Measurements from ENCODE around the gene SYNE3.
A peak's percentile ranks its signal among the peaks of the same experiment; 100 is the strongest.

Gene SYNE3

DNA sequence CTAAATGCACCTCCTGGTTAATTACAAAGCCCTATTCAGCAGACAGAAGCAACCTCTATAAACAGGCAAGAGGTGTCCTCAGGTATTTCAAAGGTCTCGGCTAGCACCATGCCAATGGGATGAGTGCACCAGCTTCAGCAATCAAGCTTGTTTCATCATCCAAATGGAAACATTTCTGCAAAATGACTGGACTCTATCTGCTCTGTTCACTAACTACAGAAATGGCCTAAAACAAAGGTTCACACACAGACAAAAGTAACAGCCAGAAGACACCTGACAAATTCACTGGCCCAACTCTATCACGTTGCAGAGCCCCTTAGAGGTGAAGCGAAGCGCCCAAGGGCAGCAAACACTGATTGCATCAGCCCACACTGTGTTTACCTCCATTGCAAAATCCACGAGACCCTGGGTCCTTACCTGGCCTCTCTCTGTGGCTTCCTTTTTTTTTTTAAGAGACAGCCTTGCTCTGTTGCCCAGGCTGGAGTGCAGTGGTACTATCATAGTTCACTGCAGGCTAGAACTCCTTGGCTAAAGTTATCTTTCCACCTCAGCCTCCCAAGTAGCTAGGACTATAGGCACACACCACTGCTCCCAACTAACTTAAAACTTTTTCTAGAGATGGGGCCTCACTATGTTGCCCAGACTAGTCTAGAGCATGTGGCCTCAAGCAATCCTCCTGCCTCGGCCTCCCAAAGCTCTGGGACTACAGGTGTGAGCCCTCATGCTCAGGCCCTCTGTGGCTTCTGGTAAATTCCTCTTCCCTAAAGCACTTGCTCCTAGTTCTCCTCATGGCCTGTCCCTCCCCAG, 8.5 kb upstream of the SYNE3 start:
- peaks cover 28 to 66% (median 59%) of the 10 kb centered on the region in 5 donors for H3K4me1 ChIP-seq (ENCODE audit: control insufficient read depth in 5 of 5, insufficient read depth in 5 of 5, low read length in 5 of 5)
- no peaks in the 10 kb centered on the region for H3K9me3 ChIP-seq (ENCODE audit: control insufficient read depth in 5 of 5, low read length in 5 of 5)
- peak overlapping the region in 2 of 5 donors; percentile 15 to 60 for H3K9ac ChIP-seq (ENCODE audit: low read length in 5 of 5)
- peak overlapping the region in 4 of 5 donors; percentile 8 to 54 (median 31) for H3K4me3 ChIP-seq (ENCODE audit: low read depth in 1 of 5, low read length in 5 of 5)
- H3K27me3 ChIP-seq (ENCODE audit: control insufficient read depth in 5 of 5, insufficient read depth in 4 of 5, low read length in 5 of 5): no peaks in the 10 kb centered on the region
- peak overlapping the region; percentile 97 for H3K27ac ChIP-seq (ENCODE audit: low read depth, low read length)
- no peaks in the 10 kb centered on the region for H3K36me3 ChIP-seq (ENCODE audit: control insufficient read depth in 5 of 5, insufficient read depth in 5 of 5, low read length in 5 of 5)

DNA sequence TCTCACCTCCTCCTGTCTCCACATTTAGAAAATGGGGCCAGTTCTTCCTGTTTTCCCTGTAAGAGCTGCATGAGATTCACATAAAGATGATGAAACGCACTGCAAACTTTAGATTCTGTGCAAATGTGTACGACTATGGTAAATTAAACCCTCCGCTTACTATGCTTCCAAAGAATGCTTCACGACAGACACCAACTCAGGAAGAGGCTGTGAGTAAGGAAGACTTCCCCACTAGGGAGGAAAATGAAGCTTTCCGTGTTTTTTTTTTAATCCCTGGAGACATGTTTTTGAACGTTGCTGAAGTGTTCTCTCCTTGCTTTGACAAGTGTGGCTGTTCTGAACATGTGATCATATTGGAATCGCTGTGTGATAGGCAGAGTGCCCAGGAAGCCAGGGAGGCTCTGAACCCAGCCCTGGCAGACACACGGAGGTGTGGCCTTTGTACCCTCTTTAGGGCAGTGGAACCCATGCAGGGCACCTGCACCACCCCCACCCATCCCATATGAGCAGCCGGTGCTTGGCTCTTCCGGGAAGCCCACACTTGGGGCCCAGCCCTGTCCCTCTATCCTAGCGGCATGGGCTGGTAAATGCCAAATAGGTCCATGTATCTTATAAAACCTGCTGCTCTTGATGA, 7.5 kb upstream of the SYNE3 start:
- Histone ChIP-seq H3K27me3 (ENCODE audit: control insufficient read depth in 5 of 5, insufficient read depth in 4 of 5, low read length in 5 of 5) (no peaks in the 10 kb centered on the region), H3K4me1 (ENCODE audit: control insufficient read depth in 5 of 5, insufficient read depth in 5 of 5, low read length in 5 of 5) (peaks cover 33 to 75% (median 68%) of the 10 kb centered on the region in 5 donors), H3K36me3 (ENCODE audit: control insufficient read depth in 5 of 5, insufficient read depth in 5 of 5, low read length in 5 of 5) (no peaks in the 10 kb centered on the region), H3K9me3 (ENCODE audit: control insufficient read depth in 5 of 5, low read length in 5 of 5) (no peaks in the 10 kb centered on the region), H3K27ac (ENCODE audit: low read depth, low read length) (peak overlapping the region; percentile 97), H3K4me3 (ENCODE audit: low read depth in 1 of 5, low read length in 5 of 5) (peak overlapping the region in 4 of 5 donors; percentile 2 to 54 (median 32)), H3K9ac (ENCODE audit: low read length in 5 of 5) (peak overlapping the region in 3 of 5 donors; percentile 21 to 53 (median 43))

DNA sequence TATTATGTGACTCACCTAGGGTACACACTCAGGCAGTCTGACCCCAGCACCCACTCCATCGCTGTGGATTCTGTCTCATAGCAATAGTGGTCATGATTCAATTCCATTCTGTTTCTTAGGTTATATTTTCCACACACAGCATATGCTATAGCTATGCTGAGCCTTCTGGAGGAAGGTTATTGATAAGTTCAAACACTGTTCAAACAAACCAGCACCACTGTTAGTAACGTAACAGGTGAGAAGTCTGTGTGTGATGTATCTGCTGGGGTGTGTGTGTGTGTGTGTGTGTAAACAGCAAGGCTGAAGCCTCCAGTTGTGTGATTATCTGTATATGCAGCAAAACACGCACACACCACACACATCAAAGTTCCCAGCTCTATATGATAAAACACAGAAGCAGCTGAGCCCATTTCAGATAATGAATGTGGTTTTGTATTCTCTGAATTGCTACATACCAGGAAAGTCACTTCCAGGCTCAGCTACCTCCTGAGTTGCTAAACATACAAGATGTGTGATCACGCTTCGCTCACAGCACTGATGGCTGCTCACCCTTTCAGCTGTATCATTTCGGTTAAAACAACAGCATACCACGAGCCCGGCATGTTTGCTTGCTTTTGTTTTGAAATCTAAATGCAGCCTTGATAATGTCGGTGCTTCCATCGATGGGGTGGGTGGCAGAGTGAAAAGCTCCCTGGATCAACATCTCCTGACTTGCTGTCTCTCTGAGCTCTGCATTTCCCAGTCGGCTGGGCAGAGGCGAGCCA, 6.8 kb upstream of the SYNE3 start:
- Histone ChIP-seq H3K4me1 (ENCODE audit: control insufficient read depth in 5 of 5, insufficient read depth in 5 of 5, low read length in 5 of 5) (peaks cover 39 to 82% (median 75%) of the 10 kb centered on the region in 5 donors), H3K27ac (ENCODE audit: low read depth, low read length) (peak overlapping the region; percentile 97), H3K9ac (ENCODE audit: low read length in 5 of 5) (peak overlapping the region in 2 of 5 donors; percentile 43 to 53), H3K4me3 (ENCODE audit: low read depth in 1 of 5, low read length in 5 of 5) (peak overlapping the region in 3 of 5 donors; percentile 2 to 30 (median 7)), H3K9me3 (ENCODE audit: control insufficient read depth in 5 of 5, low read length in 5 of 5) (no peaks in the 10 kb centered on the region), H3K27me3 (ENCODE audit: control insufficient read depth in 5 of 5, insufficient read depth in 4 of 5, low read length in 5 of 5) (no peaks in the 10 kb centered on the region), H3K36me3 (ENCODE audit: control insufficient read depth in 5 of 5, insufficient read depth in 5 of 5, low read length in 5 of 5) (no peaks in the 10 kb centered on the region)

DNA sequence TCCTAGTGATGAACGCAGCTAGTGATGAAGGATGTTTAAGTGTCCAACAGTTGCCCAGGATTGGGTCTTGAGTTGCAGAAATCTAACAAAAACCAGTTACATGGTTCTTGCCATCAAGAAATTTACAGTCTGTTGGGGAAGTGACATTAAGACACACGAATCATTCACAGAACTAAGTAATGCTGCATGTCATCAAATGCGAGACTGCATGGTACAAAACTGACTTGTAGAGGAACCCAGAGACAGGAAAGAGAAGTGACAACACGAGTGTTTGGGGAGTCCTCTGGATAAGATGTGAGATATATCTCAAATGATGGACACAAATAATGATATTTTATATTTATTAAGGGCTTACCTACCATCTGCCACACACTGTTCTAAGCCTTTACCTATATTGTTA, 6.1 kb upstream of the SYNE3 start:
- Histone ChIP-seq H3K9me3 (ENCODE audit: control insufficient read depth in 5 of 5, low read length in 5 of 5) (no peaks in the 10 kb centered on the region), H3K27me3 (ENCODE audit: control insufficient read depth in 5 of 5, insufficient read depth in 4 of 5, low read length in 5 of 5) (no peaks in the 10 kb centered on the region), H3K27ac (ENCODE audit: low read depth, low read length) (peak overlapping the region; percentile 97), H3K9ac (ENCODE audit: low read length in 5 of 5) (no peak overlapping the region), H3K4me3 (ENCODE audit: low read depth in 1 of 5, low read length in 5 of 5) (no peak overlapping the region), H3K36me3 (ENCODE audit: control insufficient read depth in 5 of 5, insufficient read depth in 5 of 5, low read length in 5 of 5) (no peaks in the 10 kb centered on the region), H3K4me1 (ENCODE audit: control insufficient read depth in 5 of 5, insufficient read depth in 5 of 5, low read length in 5 of 5) (peaks cover 43 to 87% (median 80%) of the 10 kb centered on the region in 5 donors)

DNA sequence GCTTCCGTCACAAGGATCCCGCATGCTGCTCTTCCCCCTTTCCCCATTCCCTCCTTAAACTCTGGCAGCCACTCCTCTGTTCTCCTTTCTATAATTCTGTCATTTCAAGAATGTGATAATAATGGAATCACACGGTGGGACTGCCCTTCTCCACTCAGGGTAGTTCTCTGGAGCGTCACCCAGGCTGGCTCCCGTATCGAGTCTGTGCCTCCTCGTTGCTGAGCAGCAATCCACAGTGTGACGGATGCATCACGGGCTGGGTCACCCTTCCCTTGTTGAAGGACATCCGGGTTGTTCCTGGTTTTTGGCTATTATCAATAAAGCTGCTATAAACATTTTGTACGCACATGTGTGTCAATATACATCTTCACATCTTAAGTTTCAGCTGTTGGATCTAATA, 5.7 kb upstream of the SYNE3 start:
- Histone ChIP-seq H3K27me3 (ENCODE audit: control insufficient read depth in 5 of 5, insufficient read depth in 4 of 5, low read length in 5 of 5) (no peaks in the 10 kb centered on the region), H3K9ac (ENCODE audit: low read length in 5 of 5) (no peak overlapping the region), H3K27ac (ENCODE audit: low read depth, low read length) (peak overlapping the region; percentile 97), H3K4me3 (ENCODE audit: low read depth in 1 of 5, low read length in 5 of 5) (no peak overlapping the region), H3K4me1 (ENCODE audit: control insufficient read depth in 5 of 5, insufficient read depth in 5 of 5, low read length in 5 of 5) (peaks cover 46 to 87% (median 81%) of the 10 kb centered on the region in 5 donors), H3K9me3 (ENCODE audit: control insufficient read depth in 5 of 5, low read length in 5 of 5) (no peaks in the 10 kb centered on the region), H3K36me3 (ENCODE audit: control insufficient read depth in 5 of 5, insufficient read depth in 5 of 5, low read length in 5 of 5) (no peaks in the 10 kb centered on the region)

DNA sequence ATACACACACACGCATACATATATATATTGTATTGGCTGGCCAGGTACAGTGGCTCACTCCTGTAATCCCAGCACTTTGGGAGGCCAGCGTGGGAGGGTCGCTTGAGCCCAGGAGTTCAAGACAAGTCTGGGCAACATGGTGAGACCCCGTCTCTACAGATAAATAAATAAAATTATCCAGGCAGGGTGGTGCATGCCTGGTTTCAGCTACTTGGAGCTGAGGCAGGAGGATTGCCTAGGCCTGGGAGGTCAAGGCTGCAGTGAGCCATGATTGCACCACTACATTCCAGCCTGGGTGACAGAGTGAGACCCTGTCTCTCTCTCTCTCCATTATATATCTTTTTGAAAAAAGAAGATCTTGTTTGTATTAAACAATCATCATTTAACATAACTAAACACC, 4.6 kb upstream of the SYNE3 start:
- no peak overlapping the region for H3K9ac ChIP-seq (ENCODE audit: low read length in 5 of 5)
- H3K9me3 ChIP-seq (ENCODE audit: control insufficient read depth in 5 of 5, low read length in 5 of 5): no peaks in the 10 kb centered on the region
- H3K4me1 ChIP-seq (ENCODE audit: control insufficient read depth in 5 of 5, insufficient read depth in 5 of 5, low read length in 5 of 5): peaks cover 39 to 81% (median 76%) of the 10 kb centered on the region in 5 donors
- no peaks in the 10 kb centered on the region for H3K27me3 ChIP-seq (ENCODE audit: control insufficient read depth in 5 of 5, insufficient read depth in 4 of 5, low read length in 5 of 5)
- H3K36me3 ChIP-seq (ENCODE audit: control insufficient read depth in 5 of 5, insufficient read depth in 5 of 5, low read length in 5 of 5): no peaks in the 10 kb centered on the region
- peak overlapping the region; percentile 97 for H3K27ac ChIP-seq (ENCODE audit: low read depth, low read length)
- H3K4me3 ChIP-seq (ENCODE audit: low read depth in 1 of 5, low read length in 5 of 5): no peak overlapping the region

DNA sequence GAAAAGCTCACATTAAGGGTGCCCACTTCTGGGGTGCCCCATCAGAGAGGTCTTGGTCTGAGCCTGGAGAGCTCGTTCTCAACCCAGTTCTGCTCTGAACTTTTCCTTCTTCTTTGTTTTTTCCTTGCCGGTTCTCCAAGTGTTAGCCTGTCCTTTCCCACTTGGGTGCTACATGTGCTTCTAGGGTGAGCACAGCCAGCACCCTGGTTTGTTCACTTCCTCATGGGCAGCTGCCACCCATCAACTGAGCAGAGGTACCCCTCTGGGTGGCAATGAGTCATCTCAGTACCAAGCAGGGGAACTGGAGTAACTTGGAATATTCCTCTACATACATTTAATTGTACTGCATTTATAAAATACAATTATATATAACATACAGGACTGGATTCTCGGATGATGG, 3.9 kb upstream of the SYNE3 start:
- H3K4me1 ChIP-seq (ENCODE audit: control insufficient read depth in 5 of 5, insufficient read depth in 5 of 5, low read length in 5 of 5): peaks cover 37 to 81% (median 77%) of the 10 kb centered on the region in 5 donors
- H3K9ac ChIP-seq (ENCODE audit: low read length in 5 of 5): peak overlapping the region in 3 of 5 donors; percentile 19 to 57 (median 36)
- no peaks in the 10 kb centered on the region for H3K9me3 ChIP-seq (ENCODE audit: control insufficient read depth in 5 of 5, low read length in 5 of 5)
- H3K4me3 ChIP-seq (ENCODE audit: low read depth in 1 of 5, low read length in 5 of 5): peak overlapping the region in 1 of 5 donors; percentile 9
- H3K36me3 ChIP-seq (ENCODE audit: control insufficient read depth in 5 of 5, insufficient read depth in 5 of 5, low read length in 5 of 5): no peaks in the 10 kb centered on the region
- no peaks in the 10 kb centered on the region for H3K27me3 ChIP-seq (ENCODE audit: control insufficient read depth in 5 of 5, insufficient read depth in 4 of 5, low read length in 5 of 5)
- H3K27ac ChIP-seq (ENCODE audit: low read depth, low read length): peak overlapping the region; percentile 94

DNA sequence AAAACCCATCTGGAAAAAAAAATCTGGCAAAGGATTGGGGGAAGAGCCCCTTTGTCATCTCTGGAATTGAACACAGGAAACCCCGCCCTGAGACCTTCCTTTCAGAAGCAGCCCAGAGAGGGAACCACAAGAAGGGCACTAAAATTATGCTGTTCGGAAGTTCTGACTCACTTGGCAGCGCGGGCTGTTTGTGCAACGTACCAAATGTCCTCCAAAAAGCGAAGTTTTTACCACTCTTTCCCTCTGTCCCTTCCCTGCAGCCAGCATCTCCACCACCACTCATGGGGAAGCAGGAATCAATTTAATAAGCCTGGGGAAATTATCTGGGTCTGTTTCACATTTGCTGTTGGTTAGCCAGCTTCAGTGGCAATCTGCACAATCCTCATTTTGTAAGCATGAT, 3.2 kb upstream of the SYNE3 start:
- peak overlapping the region in 1 of 5 donors; percentile 9 for H3K4me3 ChIP-seq (ENCODE audit: low read depth in 1 of 5, low read length in 5 of 5)
- no peaks in the 10 kb centered on the region for H3K36me3 ChIP-seq (ENCODE audit: control insufficient read depth in 5 of 5, insufficient read depth in 5 of 5, low read length in 5 of 5)
- H3K9ac ChIP-seq (ENCODE audit: low read length in 5 of 5): peak overlapping the region in 3 of 5 donors; percentile 51 to 57 (median 56)
- no peaks in the 10 kb centered on the region for H3K9me3 ChIP-seq (ENCODE audit: control insufficient read depth in 5 of 5, low read length in 5 of 5)
- peaks cover 40 to 81% (median 77%) of the 10 kb centered on the region in 5 donors for H3K4me1 ChIP-seq (ENCODE audit: control insufficient read depth in 5 of 5, insufficient read depth in 5 of 5, low read length in 5 of 5)
- peak overlapping the region; percentile 94 for H3K27ac ChIP-seq (ENCODE audit: low read depth, low read length)
- H3K27me3 ChIP-seq (ENCODE audit: control insufficient read depth in 5 of 5, insufficient read depth in 4 of 5, low read length in 5 of 5): no peaks in the 10 kb centered on the region

DNA sequence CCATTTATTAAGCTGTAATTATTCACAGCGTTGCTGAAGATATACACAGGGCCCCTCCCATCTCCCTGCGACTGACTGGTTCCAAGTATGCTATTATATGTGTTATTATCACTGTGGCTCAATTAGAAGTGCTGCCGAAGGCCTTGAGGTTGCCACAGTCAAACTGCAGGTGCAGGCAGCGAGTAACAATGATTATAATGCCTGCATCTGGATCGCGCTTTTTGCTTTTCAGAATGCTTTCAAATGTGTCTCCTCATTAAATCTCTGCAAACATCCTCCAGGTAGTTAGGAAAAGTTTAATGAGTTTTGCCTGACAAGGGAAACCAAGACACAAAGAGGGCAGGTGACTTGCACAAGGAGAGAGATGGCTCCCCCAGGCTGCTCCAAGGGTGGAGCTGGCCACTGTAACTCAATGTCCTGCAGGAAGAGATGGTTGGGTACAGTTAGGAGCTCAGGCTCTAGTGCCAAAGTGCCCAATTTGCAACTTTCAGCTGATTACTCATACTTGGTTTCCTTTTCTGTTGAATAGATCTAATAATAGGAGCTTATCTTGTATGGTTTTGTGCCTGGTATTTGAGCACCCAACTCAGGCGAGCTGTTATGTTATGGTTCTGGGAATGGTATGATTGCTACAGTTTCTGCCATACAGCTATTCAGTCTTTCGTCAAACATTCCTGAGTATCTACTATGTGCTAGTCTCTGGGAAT, 1.7 kb upstream of the SYNE3 start:
- Histone ChIP-seq H3K36me3 (ENCODE audit: control insufficient read depth in 5 of 5, insufficient read depth in 5 of 5, low read length in 5 of 5) (no peaks in the 10 kb centered on the region), H3K27me3 (ENCODE audit: control insufficient read depth in 5 of 5, insufficient read depth in 4 of 5, low read length in 5 of 5) (no peaks in the 10 kb centered on the region), H3K9me3 (ENCODE audit: control insufficient read depth in 5 of 5, low read length in 5 of 5) (no peaks in the 10 kb centered on the region), H3K9ac (ENCODE audit: low read length in 5 of 5) (peak overlapping the region in 3 of 5 donors; percentile 4 to 44 (median 22)), H3K4me3 (ENCODE audit: low read depth in 1 of 5, low read length in 5 of 5) (no peak overlapping the region), H3K27ac (ENCODE audit: low read depth, low read length) (peak overlapping the region; percentile 94), H3K4me1 (ENCODE audit: control insufficient read depth in 5 of 5, insufficient read depth in 5 of 5, low read length in 5 of 5) (peaks cover 29 to 80% (median 77%) of the 10 kb centered on the region in 5 donors)
